SIG-M5 treated with dmso at 0.1 percent for 504 hours (cell line): ENCODE data around the gene UPK1A.
"Not testable (repeated sequence)": the region's sequence is repeated elsewhere in the genome, so short reads cannot be mapped to it uniquely, and the experiment has no call there.

Experiments
- DNase-seq: peaks from one replicate; lab custom pipeline; 2025; ENCODE audit not compliant: unreplicated experiment; lab: John Stamatoyannopoulos, UW

Gene UPK1A

GRCh38 chr19:35716801-35717664 is 50.7 kb downstream of the UPK1A start:
- peak; percentile 94 for DNase-seq

GRCh38 chr19:35717665-35718344 is 51.5 kb downstream of the UPK1A start, which contains the start of gene KMT2B:
TSS of gene KMT2B (plus strand) at chr19:35718003. CDS start at chr19:35718019, 16 bp downstream.
- no peak for DNase-seq

- no peak for DNase-seq
Measured at GRCh38 chr19:35718345-35719041, 52.2 kb downstream of the UPK1A start.

GRCh38 chr19:35719402-35720162 is 53.3 kb downstream of the UPK1A start:
- no peak for DNase-seq

GRCh38 chr19:35720163-35720524 is 53.8 kb downstream of the UPK1A start:
- DNase-seq = no peak

- DNase-seq = no peak
Measured at GRCh38 chr19:35720648-35721047, 54.3 kb downstream of the UPK1A start.

- no peak for DNase-seq
Measured at GRCh38 chr19:35721374-35721773, 55.1 kb downstream of the UPK1A start.

- no peak for DNase-seq
Measured at GRCh38 chr19:35722461-35722860, 56.1 kb downstream of the UPK1A start.

- DNase-seq = no peak
Measured at GRCh38 chr19:35722897-35723296, 56.6 kb downstream of the UPK1A start.

- no peak for DNase-seq
Measured at GRCh38 chr19:35723671-35724070, 57.4 kb downstream of the UPK1A start.

GRCh38 chr19:35724132-35724531 is 57.8 kb downstream of the UPK1A start:
- not testable (repeated sequence) for DNase-seq

- no peak for DNase-seq
Measured at GRCh38 chr19:35724560-35724959, 58.2 kb downstream of the UPK1A start.

- DNase-seq = no peak
Measured at GRCh38 chr19:35725216-35725861, 59.0 kb downstream of the UPK1A start.

GRCh38 chr19:35727053-35727955 is 61.0 kb downstream of the UPK1A start:
- no peak for DNase-seq
